Activated naive CD8-positive, alpha-beta T cell treated with anti-CD3 and anti-CD28 coated beads, Interleukin-2, amount 50 U/mL, for 24 hours (primary cell): ENCODE measurements around the gene KAT6B.
A peak's percentile ranks its signal among the peaks of the same experiment; 100 is the strongest.
"Not testable (repeated sequence)": the region's sequence is repeated elsewhere in the genome, so short reads cannot be mapped to it uniquely, and the experiment has no call there.

ENCODE experiments used
- ATAC-seq: fragments of 150-1000 bp; cut with Tn5 transposase; one replicate; pipeline ENCODE4 v1.10.0; 2021
- DNase-seq: peaks from one replicate; pipeline ENCODE4 v3.0.0; 2021
- H3K27ac Mint-ChIP-seq: one replicate; pipeline ENCODE4 v1.8.0; 2021; ENCODE audit warnings: mild to moderate bottlenecking, mixed read lengths
- H3K27me3 Mint-ChIP-seq: one replicate; pipeline ENCODE4 v1.8.0; 2021; ENCODE audit warnings: mixed read lengths
- H3K36me3 Mint-ChIP-seq: one replicate; pipeline ENCODE4 v1.8.0; 2021; ENCODE audit warnings: low read depth, mixed read lengths
- H3K4me1 Mint-ChIP-seq: one replicate; pipeline ENCODE4 v1.8.0; 2021; ENCODE audit warnings: mixed read lengths
- H3K4me3 Mint-ChIP-seq: one replicate; pipeline ENCODE4 v1.8.0; 2021; ENCODE audit warnings: mild to moderate bottlenecking, moderate library complexity, mixed read lengths
- H3K9me3 Mint-ChIP-seq: one replicate; pipeline ENCODE4 v1.8.0; 2021; ENCODE audit warnings: mixed read lengths

KAT6B gene

GRCh38 chr10:74826142-74827044 is at the start of gene KAT6B:
Gene KAT6B (plus strand): TSS chr10:74826600. CDS start chr10:74842858, 16,258 bp downstream.
- ATAC-seq (peak; percentile 91), DNase-seq (peak; percentile 100)
- peaks cover 57% of the 10 kb centered on the region for H3K4me1 Mint-ChIP-seq
- H3K27ac Mint-ChIP-seq: peak within 1 kb of the TSS; percentile 93
- H3K27me3 Mint-ChIP-seq: no peaks in the 10 kb centered on the region
- peak within 1 kb of the TSS; percentile 93 for H3K4me3 Mint-ChIP-seq
- H3K36me3 Mint-ChIP-seq: no peaks in the 10 kb centered on the region
- peaks cover 5% of the 10 kb centered on the region for H3K9me3 Mint-ChIP-seq

- Mint-ChIP-seq H3K9me3 (peaks cover 12% of the 10 kb centered on the region), H3K4me1 (no peaks in the 10 kb centered on the region), H3K36me3 (peaks cover 3% of the 10 kb centered on the region), H3K4me3 (no peak overlapping the region), H3K27ac (no peak overlapping the region), H3K27me3 (no peaks in the 10 kb centered on the region)
- DNase-seq (no peak), ATAC-seq (no peak)
Measured at GRCh38 chr10:74778436-74779094, 47.8 kb upstream of the KAT6B start.

GRCh38 chr10:74781870-74782269 is 44.5 kb upstream of the KAT6B start:
- not testable (repeated sequence) for H3K9me3 Mint-ChIP-seq, H3K36me3 Mint-ChIP-seq, H3K27ac Mint-ChIP-seq, H3K27me3 Mint-ChIP-seq, H3K4me3 Mint-ChIP-seq, ATAC-seq, H3K4me1 Mint-ChIP-seq, DNase-seq

DNA sequence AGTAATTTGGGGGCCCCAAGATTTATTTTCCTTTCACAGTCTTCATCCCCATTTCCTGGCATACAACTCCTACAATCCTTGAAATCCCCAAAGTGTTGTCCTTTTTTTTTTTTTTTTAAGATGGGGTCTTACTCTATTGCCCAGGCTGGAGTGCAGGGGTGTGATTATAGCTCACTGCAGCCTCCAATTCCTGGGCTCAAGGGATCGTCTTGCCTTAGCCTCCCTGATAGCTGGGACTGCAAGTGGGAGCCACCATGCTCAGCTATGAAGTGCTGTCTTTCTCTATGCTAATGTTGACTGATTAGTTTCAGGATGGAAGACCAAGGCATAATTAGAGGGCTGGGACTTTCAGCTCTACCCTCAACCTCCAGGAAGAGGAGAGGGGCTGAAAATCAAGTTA is 41.9 kb upstream of the KAT6B start:
- Mint-ChIP-seq H3K36me3 (no peaks in the 10 kb centered on the region), H3K4me3 (no peak overlapping the region), H3K9me3 (no peaks in the 10 kb centered on the region), H3K4me1 (no peaks in the 10 kb centered on the region), H3K27ac (no peak overlapping the region), H3K27me3 (no peaks in the 10 kb centered on the region)
- DNase-seq: no peak
- ATAC-seq: no peak

GRCh38 chr10:74786126-74786525 is 40.3 kb upstream of the KAT6B start:
- DNase-seq (no peak), ATAC-seq (no peak)
- Mint-ChIP-seq H3K27ac (no peak overlapping the region), H3K9me3 (no peaks in the 10 kb centered on the region), H3K4me1 (no peaks in the 10 kb centered on the region), H3K4me3 (no peak overlapping the region), H3K36me3 (no peaks in the 10 kb centered on the region), H3K27me3 (no peaks in the 10 kb centered on the region)

DNA sequence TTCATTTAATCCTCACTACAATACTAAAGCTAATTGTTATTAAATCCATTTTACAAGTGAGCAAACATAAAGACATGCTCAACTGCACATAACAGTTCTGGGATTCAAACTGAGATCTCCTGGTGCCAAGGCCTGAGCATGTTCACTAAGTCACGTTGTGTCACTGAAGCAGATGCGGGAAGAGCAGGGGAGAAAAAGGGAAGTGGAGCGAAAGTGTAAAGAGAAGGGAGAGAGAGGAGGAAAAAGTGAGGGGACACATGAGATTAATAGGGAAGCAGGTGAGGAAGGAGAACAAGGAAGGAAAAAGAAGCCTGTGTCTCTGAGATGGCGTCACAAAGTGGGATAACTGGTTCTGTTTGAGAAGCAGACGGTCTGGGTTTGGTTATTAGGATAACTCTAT is 38.9 kb upstream of the KAT6B start:
- no peaks in the 10 kb centered on the region for H3K27me3 Mint-ChIP-seq
- ATAC-seq: no peak
- H3K27ac Mint-ChIP-seq: no peak overlapping the region
- no peak overlapping the region for H3K4me3 Mint-ChIP-seq
- no peaks in the 10 kb centered on the region for H3K4me1 Mint-ChIP-seq
- H3K9me3 Mint-ChIP-seq: no peaks in the 10 kb centered on the region
- H3K36me3 Mint-ChIP-seq: no peaks in the 10 kb centered on the region
- no peak for DNase-seq

GRCh38 chr10:74791979-74792378 is 34.4 kb upstream of the KAT6B start:
- not testable (repeated sequence) for H3K4me1 Mint-ChIP-seq, DNase-seq, H3K27me3 Mint-ChIP-seq, H3K27ac Mint-ChIP-seq, H3K9me3 Mint-ChIP-seq, ATAC-seq, H3K4me3 Mint-ChIP-seq, H3K36me3 Mint-ChIP-seq

GRCh38 chr10:74792726-74793125 is 33.7 kb upstream of the KAT6B start:
- H3K9me3 Mint-ChIP-seq: no peaks in the 10 kb centered on the region
- no peaks in the 10 kb centered on the region for H3K27me3 Mint-ChIP-seq
- ATAC-seq (no peak), DNase-seq (no peak)
- H3K4me3 Mint-ChIP-seq: no peak overlapping the region
- H3K4me1 Mint-ChIP-seq: peaks cover 10% of the 10 kb centered on the region
- H3K36me3 Mint-ChIP-seq: no peaks in the 10 kb centered on the region
- H3K27ac Mint-ChIP-seq: no peak overlapping the region

GRCh38 chr10:74793240-74793639 is 33.2 kb upstream of the KAT6B start:
- not testable (repeated sequence) for DNase-seq, H3K9me3 Mint-ChIP-seq, H3K27ac Mint-ChIP-seq, H3K4me1 Mint-ChIP-seq, H3K4me3 Mint-ChIP-seq, ATAC-seq, H3K27me3 Mint-ChIP-seq, H3K36me3 Mint-ChIP-seq

DNA sequence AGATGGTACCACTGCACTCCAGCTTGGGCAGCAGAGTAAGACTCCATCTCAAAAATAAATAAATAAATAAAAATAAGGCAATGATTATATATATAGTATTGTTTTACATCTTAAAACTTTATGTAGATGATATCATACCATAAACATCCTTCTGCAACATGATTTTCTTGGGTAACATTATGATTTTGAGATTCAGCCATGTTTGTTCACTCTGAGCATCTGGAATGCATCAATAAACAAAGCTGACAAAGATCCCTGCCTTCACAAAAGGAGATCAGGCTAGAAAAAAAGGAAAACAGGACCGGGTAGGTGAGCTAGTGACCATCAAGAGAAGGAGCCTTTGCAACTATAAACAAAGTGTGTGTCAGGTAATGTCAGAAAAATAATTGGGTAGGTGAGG is 31.9 kb upstream of the KAT6B start:
- Mint-ChIP-seq H3K27ac (no peak overlapping the region), H3K4me3 (no peak overlapping the region)

GRCh38 chr10:74797550-74797949 is 28.9 kb upstream of the KAT6B start:
- DNase-seq: no peak
- ATAC-seq: no peak
- H3K36me3 Mint-ChIP-seq: no peaks in the 10 kb centered on the region
- no peak overlapping the region for H3K4me3 Mint-ChIP-seq
- peaks cover 17% of the 10 kb centered on the region for H3K4me1 Mint-ChIP-seq
- peak overlapping the region; percentile 39 for H3K27ac Mint-ChIP-seq
- H3K27me3 Mint-ChIP-seq: no peaks in the 10 kb centered on the region
- no peaks in the 10 kb centered on the region for H3K9me3 Mint-ChIP-seq

More for the DNA sequence above, 31.9 kb upstream of the KAT6B start:
- DNase-seq: no peak
- no peaks in the 10 kb centered on the region for H3K9me3 Mint-ChIP-seq
- peaks cover 10% of the 10 kb centered on the region for H3K4me1 Mint-ChIP-seq
- no peak for ATAC-seq
- H3K36me3 Mint-ChIP-seq: no peaks in the 10 kb centered on the region
- H3K27me3 Mint-ChIP-seq: no peaks in the 10 kb centered on the region

DNA sequence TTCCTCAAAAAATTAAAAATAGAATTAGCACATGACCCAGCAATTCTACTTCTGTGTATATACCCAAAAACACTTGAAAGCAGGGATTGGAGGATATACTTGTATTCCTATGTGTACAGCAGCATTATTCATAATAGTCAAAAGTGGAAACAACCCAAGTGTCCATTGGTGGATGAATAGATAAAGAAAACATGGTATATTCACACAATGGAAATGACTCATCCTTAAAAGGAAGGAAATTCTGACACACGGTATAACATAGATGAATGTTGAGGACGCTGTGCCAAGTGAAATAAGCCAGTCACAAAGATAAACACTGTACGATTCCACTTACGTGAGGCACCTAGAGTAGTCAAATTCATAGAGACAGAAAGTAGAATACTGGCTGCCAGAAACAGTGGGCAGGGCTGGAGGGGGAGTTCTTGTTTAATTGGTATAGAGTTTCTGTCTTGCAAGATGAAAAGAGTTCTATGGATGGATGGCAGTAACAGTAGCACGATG is 26.6 kb upstream of the KAT6B start:
- H3K4me1 Mint-ChIP-seq: peaks cover 17% of the 10 kb centered on the region
- H3K4me3 Mint-ChIP-seq: no peak overlapping the region
- peak overlapping the region; percentile 34 for H3K27ac Mint-ChIP-seq
- no peaks in the 10 kb centered on the region for H3K9me3 Mint-ChIP-seq
- H3K27me3 Mint-ChIP-seq: no peaks in the 10 kb centered on the region
- ATAC-seq: peak; percentile 93
- peak; percentile 12 for DNase-seq
- no peaks in the 10 kb centered on the region for H3K36me3 Mint-ChIP-seq

DNA sequence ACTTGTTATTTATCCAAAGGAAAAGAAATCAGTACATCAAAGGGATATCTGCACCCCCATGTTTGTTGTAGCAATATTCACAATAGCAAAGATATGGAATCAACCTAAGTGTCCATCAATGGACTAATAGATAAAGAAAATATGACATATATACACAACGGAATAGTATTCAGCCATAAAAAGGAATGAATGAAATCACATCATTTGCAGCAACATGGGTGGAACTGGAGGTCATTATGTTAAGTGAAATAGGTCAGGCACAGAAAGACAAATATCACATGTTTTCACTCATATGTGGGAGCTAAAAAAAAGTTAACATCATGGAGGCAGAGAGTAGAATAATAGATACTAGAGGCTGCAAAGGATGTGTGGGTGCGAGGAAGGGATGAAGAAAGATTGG is 25.0 kb upstream of the KAT6B start:
- H3K4me3 Mint-ChIP-seq: no peak overlapping the region
- no peak for ATAC-seq
- no peaks in the 10 kb centered on the region for H3K9me3 Mint-ChIP-seq
- no peak for DNase-seq
- no peak overlapping the region for H3K27ac Mint-ChIP-seq
- H3K4me1 Mint-ChIP-seq: peaks cover 12% of the 10 kb centered on the region
- H3K27me3 Mint-ChIP-seq: no peaks in the 10 kb centered on the region
- no peaks in the 10 kb centered on the region for H3K36me3 Mint-ChIP-seq

- Mint-ChIP-seq H3K27ac (no peak overlapping the region), H3K27me3 (no peaks in the 10 kb centered on the region), H3K36me3 (no peaks in the 10 kb centered on the region), H3K4me1 (no peaks in the 10 kb centered on the region), H3K9me3 (no peaks in the 10 kb centered on the region), H3K4me3 (no peak overlapping the region)
- DNase-seq (no peak), ATAC-seq (no peak)
Measured at GRCh38 chr10:74808501-74808900, 17.9 kb upstream of the KAT6B start.

GRCh38 chr10:74810087-74810486 is 16.3 kb upstream of the KAT6B start:
- Mint-ChIP-seq H3K4me1 (no peaks in the 10 kb centered on the region), H3K4me3 (no peak overlapping the region), H3K9me3 (no peaks in the 10 kb centered on the region), H3K27me3 (no peaks in the 10 kb centered on the region), H3K36me3 (no peaks in the 10 kb centered on the region), H3K27ac (no peak overlapping the region)
- DNase-seq: no peak
- ATAC-seq: no peak
